Stimulated activated CD4-positive, alpha-beta T cell treated with anti-CD3 and anti-CD28 coated beads, Interleukin-2, amount 100 ng/mL, for 4 hours (primary cell): ENCODE data around the gene COMMD1.

ENCODE experiments used
- DNase-seq: peaks from one replicate; pipeline ENCODE4 v3.0.0-alpha.2; 2020; ENCODE audit warnings: low read depth

Gene COMMD1

GRCh38 chr2:62181843-62182242 is 276.4 kb downstream of the COMMD1 start:
- DNase-seq, result no peak

GRCh38 chr2:62184512-62185230 is 279.2 kb downstream of the COMMD1 start:
- no peak for DNase-seq
